Natural killer cell treated with Interleukin-12 subunit alpha and Interleukin-12 subunit beta and Interleukin-15 and Interleukin-18, amount 100 ng/mL, for 72 hours (primary cell): Measurements from ENCODE around the gene MEI4. TPM values are rescaled to one million over a fixed set of nuclear protein-coding genes. Genes with fewer than 3 reads are reported as not detected.

Experiments used
- total RNA-seq, 2 donors: library from RNA; stranded (reverse); gene quantifications; one replicate each; pipeline ENCODE4 v1.2.3, GENCODE V29; 2022

Gene MEI4
- total RNA-seq, 2 donors from 2014 or later, result not detected

Other genes with a start within 250 kb of the MEI4 start
- not detected for gene HTR1B, start 189.5 kb upstream of the MEI4 start, total RNA-seq